Stimulated activated CD4-positive, alpha-beta T cell treated with anti-CD3 and anti-CD28 coated beads, Interleukin-12 subunit alpha, Interleukin-12 subunit beta, amount 100 ng/mL, for 4 hours (primary cell): ENCODE results near the gene DBH.

Source experiments
- DNase-seq: peaks from one replicate; pipeline ENCODE4 v3.0.0-alpha.2; 2020

DBH gene

DNA sequence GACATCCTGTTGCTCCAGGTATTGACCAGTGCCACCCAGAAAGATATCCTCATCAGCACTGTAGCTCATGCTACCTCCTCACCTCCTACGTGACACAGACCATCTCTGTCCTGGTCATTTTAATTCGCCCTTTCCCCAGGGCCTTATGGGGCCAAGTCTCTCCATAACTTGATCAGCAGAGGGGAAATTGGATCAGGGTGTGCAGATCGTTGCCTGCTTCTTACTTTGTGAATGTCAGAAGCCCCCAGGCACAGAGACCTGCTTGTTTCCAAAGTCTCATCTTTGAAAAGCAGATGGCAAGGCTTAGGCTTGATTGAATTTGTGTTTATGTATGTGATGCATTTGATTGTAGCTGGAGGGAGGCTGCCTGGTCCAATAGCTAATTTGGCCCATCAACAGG lies 8.8 kb upstream of the DBH start:
- no peak for DNase-seq

DNA sequence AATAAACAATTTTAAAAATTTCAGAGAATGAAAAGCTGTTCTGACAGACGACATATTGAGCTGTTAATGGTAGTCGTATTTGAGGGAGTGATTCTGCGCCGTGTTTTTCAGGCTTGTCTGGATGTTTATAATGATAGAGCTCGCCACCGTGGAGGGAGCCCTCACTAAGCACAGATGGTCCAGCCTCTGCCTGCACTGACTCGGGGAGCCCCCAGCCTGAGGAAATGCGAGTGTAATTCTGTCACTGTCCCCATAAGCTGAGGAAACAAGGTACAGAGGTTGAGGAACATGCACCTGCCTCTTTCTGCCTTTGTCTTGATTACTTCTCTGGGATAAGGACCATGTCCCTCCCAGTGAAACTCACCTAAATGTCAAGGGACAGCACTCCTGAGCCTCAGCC lies 7.4 kb upstream of the DBH start:
- DNase-seq: no peak

- no peak for DNase-seq
These were observed 6.7 kb upstream of the DBH start for GRCh38 chr9:133629221-133630110.

GRCh38 chr9:133631111-133631510 lies 5.1 kb upstream of the DBH start:
- DNase-seq: no peak

GRCh38 chr9:133632806-133633680 lies 3.1 kb upstream of the DBH start:
- no peak for DNase-seq

DNA sequence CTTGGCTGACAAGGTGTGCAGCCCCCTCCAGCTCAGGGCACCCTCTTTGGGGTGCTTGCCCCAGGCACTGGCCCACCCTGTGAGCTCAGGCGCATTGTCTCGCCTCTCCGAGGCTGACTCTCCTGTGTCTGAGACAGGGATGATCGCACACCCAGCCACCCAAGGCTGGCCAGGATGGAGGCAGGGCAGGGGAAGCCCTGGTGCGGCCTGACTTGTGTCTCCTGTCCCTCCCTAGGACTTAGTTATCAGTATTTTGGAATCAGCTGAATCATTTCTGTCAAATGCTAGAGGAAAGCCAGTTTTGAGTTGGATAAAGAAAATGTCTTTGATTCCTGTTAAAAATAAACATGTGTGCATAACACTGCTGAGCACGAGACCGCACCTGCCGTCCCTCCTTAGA lies 2.5 kb upstream of the DBH start:
- DNase-seq: no peak

DNA sequence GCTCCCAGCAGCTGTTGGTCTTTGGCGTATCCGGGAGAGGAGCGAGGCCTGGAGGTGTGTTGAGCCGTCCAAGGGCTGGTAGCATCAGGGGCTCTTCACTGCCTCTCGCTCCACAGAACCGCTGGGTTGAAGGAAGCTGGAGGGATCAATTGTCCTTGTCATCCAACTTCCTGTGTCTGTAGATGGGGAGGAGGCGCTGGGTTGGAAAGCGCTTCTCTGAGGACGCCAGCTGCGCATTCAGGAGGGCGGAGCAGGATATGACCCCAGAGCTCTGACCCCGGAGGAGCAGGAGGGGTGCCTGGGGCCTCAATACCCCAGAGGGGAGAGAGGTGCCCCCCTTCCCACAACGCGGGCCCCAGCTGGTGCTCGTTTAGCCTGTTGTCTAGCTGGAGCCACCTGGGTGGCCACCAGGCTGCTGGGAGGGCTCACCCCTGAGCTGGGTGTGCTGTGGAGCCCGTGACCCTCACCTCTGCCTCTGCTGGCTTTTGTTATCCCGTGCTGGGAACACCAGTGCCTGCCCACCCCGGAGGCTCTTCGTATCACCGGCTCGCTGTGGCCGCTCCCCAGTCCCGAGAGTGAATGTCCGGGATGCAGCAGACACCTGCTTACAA lies 2.0 kb upstream of the DBH start:
- DNase-seq: no peak

- no peak for DNase-seq
These were observed 1.1 kb upstream of the DBH start for GRCh38 chr9:133635098-133635497.

GRCh38 chr9:133636902-133637301 lies 739 bp downstream of the DBH start:
- DNase-seq: no peak

DNA sequence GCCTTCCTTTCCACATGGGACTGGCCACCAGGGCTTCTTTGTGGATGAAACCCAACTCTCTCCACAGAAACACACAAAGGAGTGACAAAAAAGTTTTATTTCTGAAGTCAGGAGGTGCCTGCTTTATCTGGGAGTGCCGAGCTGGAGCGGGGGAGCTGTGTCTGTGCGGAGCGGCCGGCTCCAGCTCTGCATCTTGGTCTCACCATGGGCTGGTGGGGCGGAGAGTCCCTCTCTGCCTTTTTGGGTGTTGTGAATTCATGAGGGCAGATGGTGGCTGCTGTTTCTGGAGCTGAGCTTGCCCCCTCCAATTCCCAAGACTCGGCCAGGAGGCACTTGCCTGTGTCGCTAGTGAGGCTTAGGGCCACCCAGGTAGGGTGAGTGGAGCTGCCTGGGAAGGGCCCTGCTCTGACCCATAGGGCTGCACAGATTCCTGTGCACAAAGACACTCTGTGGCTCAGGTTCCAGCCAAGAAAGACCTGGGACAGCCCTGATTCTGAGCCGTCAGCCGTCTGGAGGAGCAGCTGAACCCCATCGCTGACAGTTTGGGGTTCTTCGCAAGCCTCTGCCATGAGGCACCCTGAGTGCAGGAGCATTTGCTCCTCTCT lies 1.4 kb downstream of the DBH start:
- DNase-seq: no peak

- DNase-seq: no peak
These were observed 1.9 kb downstream of the DBH start for GRCh38 chr9:133638076-133638475.

- DNase-seq: no peak
These were observed 2.5 kb downstream of the DBH start for GRCh38 chr9:133638711-133639110.

DNA sequence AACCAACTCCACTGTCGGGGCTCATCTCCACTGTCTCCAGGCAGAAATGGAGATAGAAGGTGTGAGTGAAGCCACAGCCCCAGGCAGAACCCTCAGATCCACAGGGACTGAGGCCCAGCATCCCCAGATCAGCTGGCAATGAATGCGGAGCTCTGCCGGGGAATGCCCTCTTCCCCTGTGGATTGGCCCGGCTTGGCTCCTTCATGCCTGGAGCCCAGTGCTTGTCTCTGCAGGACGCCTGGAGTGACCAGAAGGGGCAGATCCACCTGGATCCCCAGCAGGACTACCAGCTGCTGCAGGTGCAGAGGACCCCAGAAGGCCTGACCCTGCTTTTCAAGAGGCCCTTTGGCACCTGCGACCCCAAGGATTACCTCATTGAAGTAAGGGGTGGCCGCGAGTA lies 3.5 kb downstream of the DBH start:
- DNase-seq: no peak

- no peak for DNase-seq
These were observed 4.0 kb downstream of the DBH start for GRCh38 chr9:133640160-133640559.

DNA sequence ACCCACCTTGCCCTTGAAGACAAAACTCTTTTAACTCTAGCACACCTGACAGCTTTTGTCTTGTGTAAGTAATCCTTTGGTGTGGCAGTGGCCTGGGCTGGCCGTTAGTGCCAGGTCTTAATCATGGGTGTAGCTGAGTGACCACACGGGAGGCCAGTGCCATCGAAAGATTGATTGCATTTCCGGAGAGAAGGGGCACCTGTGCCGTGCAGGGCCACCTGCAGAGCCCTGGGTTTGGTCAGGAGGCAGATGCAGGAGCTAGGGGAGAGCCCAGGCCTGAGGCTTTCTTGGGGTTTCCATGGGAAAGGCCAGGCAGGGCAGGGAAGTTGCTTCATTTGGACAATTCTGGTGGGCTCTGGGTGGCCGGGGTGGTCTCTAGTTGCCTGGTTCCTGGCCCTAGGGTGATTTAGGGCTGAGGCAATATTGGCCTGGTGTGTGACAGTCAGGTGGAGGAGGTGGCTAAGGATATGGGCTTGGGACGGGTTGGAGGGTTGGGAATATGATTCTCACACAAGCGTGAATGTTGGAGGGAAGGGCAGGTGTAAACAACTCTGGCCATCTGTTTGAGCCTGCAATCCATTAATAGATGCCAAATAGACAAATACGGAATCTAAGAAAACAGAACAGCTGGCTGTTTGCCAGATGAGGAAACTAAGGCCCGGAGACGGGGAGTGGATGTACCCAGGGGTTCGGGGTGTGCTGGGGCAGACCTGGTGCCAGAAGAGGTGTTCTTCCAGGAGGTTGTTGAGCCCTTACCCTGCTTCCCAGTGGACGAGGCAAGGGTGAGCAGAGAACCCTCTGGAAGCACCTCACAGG lies 4.6 kb downstream of the DBH start:
- no peak for DNase-seq

GRCh38 chr9:133641396-133641655 lies 5.2 kb downstream of the DBH start:
- no peak for DNase-seq

DNA sequence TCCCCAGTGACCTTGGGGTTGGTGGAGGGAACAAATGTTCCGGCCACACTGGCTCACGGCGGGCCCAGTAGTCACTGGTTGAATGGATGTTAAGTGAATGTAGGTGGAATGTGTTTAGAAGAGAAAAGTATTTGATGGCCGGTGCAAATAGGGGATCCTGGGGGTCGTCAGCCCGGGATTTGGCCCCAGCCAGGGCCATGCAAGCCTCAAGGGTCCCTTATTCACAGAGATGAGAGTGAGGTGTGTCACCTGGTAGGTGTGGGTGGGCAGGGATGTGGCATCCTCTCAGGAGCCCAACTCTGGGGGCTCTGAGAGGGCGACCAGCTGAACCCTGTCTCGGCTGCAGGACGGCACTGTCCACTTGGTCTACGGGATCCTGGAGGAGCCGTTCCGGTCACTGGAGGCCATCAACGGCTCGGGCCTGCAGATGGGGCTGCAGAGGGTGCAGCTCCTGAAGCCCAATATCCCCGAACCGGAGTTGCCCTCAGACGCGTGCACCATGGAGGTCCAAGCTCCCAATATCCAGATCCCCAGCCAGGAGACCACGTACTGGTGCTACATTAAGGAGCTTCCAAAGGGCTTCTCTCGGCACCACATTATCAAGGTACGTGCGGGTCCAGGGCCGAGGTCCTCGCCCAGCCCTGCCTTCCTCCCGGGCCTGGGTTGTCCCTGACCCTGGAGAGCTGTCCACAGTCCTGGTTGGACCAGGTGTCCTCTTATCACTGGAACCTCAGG lies 5.9 kb downstream of the DBH start:
- DNase-seq: no peak

DNA sequence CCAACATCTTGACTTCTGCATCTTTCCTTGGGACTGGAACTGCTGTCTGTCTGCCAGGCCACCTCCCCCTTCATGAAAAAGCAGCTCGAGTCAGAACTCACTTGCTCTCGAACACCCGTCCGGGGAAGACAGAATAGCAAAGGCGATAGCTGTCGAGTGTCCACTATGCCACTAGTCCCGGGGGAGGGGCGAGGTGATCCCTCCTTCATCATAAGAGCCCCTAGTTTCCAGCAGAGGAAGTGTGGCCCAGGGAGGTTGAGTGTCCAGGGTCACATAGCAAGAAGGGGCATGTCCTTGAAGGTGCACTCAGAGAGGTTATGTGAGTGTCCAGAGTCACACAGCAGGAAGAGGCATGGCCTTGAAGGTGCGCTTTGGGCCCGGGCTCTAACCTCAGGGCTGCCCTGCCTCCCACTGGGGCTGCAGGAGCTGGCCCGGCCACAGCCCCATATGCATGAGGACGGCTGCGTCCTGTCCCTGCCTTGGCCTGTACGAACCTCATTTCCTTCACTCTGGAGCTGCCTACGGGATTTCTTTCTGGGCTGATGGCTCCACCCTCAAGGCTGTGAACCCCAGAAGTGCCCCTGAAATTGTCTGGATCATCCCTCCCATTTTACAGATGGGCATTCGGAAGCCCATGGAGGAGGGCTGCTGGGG lies 6.7 kb downstream of the DBH start:
- no peak for DNase-seq

- no peak for DNase-seq
These were observed 7.2 kb downstream of the DBH start for GRCh38 chr9:133643362-133643755.

- no peak for DNase-seq
These were observed 8.0 kb downstream of the DBH start for GRCh38 chr9:133643978-133644760.
